PFSK-1 (cell line): ENCODE data around the gene DCHS1.

ENCODE experiments used
- FOXP2 ChIP-seq: optimal IDR thresholded peaks from 2 replicates; pipeline ENCODE3; 2011; ENCODE audit warnings: borderline replicate concordance, control low read depth, inconsistent platforms; ENCODE audit not compliant: insufficient read depth; ENCODE audit errors: extremely low read length, extremely low read depth
- POLR2AphosphoS5 ChIP-seq: IDR thresholded peaks from 2 replicates; pipeline ENCODE4 v1.6.1; 2012; ENCODE audit warnings: low read depth, mild to moderate bottlenecking, control low read depth, low read length, moderate library complexity
- REST ChIP-seq, 2 experiments: IDR thresholded peaks; 2 replicates each; pipeline versions ENCODE4 v1.6.1 to v1.8.0; 2011 to 2012; ENCODE audit warnings: low read depth in 2 of 2, low read length in 2 of 2, control low read depth in 1 of 2, inconsistent platforms in 1 of 2, mild to moderate bottlenecking in 1 of 2, moderate library complexity in 1 of 2; ENCODE audit not compliant: insufficient read depth in 1 of 2
- SIN3A ChIP-seq: IDR thresholded peaks from 2 replicates; pipeline ENCODE4 v1.6.1; 2012; ENCODE audit warnings: mild to moderate bottlenecking, low read length, moderate library complexity, borderline replicate concordance; ENCODE audit not compliant: insufficient read depth
- TAF1 ChIP-seq: IDR thresholded peaks from 2 replicates; pipeline ENCODE4 v1.6.1; 2012; ENCODE audit warnings: low read length, control low read depth, borderline replicate concordance; ENCODE audit not compliant: insufficient read depth

The DCHS1 gene

GRCh38 chr11:6579681-6580080 is 75.9 kb downstream of the DCHS1 start:
- TF ChIP-seq FOXP2, result no peak
- no peak for TF ChIP-seq REST (IDR thresholded peaks at IDR 0.05; ENCODE audit: insufficient read depth in 1 of 2, low read depth in 2 of 2, low read length in 2 of 2)
- TF ChIP-seq TAF1, result no peak
- no peak for TF ChIP-seq SIN3A
- no peak for TF ChIP-seq POLR2AphosphoS5

- TF ChIP-seq REST (IDR thresholded peaks at IDR 0.05; ENCODE audit: insufficient read depth in 1 of 2, low read depth in 2 of 2, low read length in 2 of 2) (no peak), FOXP2 (no peak), POLR2AphosphoS5 (no peak), TAF1 (no peak), SIN3A (no peak)
Measured at GRCh38 chr11:6578134-6578533, 77.5 kb downstream of the DCHS1 start.

GRCh38 chr11:6576471-6577373 is 78.9 kb downstream of the DCHS1 start:
- no peak for TF ChIP-seq SIN3A
- TF ChIP-seq REST (IDR thresholded peaks at IDR 0.05; ENCODE audit: insufficient read depth in 1 of 2, low read depth in 2 of 2, low read length in 2 of 2), result no peak
- no peak for TF ChIP-seq TAF1
- TF ChIP-seq POLR2AphosphoS5, result no peak
- no peak for TF ChIP-seq FOXP2

- TF ChIP-seq SIN3A, result no peak
Measured at GRCh38 chr11:6574816-6575715, 80.5 kb downstream of the DCHS1 start.

GRCh38 chr11:6572215-6572614 is 83.4 kb downstream of the DCHS1 start:
- TF ChIP-seq POLR2AphosphoS5 (no peak), TAF1 (no peak), FOXP2 (no peak), REST (IDR thresholded peaks at IDR 0.05; ENCODE audit: insufficient read depth in 1 of 2, low read depth in 2 of 2, low read length in 2 of 2) (no peak), SIN3A (no peak)
